GM12878 (cell line): ENCODE data around the gene TESK2. TPM values are rescaled to one million over a fixed set of nuclear protein-coding genes. Genes with fewer than 3 reads are reported as not detected.

Experiments
- ATAC-seq: fragments of 200-7000 bp; cut with Tn5 transposase; 3 replicates; pipeline ENCODE4 v1.9.1; 2020; ENCODE audit warnings: mild to moderate bottlenecking, moderate library complexity
- BruUV-seq: library from RNA; stranded (reverse); fragments of 400-500 nt; replicated peaks from 2 replicates; lab custom pipeline; 2021; lab: Mats Ljungman, UMichigan
- CTCF ChIA-PET: fragments of 300-600 bp; sonication (Branson Sonifier 250); formaldehyde crosslinking; extraction: SDS; loops from one replicate; lab custom pipeline; 2021; ENCODE audit warnings: inconsistent platforms; lab: Yijun Ruan, JAX
- POLR2A ChIA-PET: fragments of 350-600 bp; formaldehyde crosslinking; extraction: SDS; loops from one replicate; lab custom pipeline; 2021; ENCODE audit warnings: inconsistent platforms; lab: Charles Lee
- RAD21 ChIA-PET: fragments of 300-600 bp; sonication (Branson Sonifier 250); formaldehyde crosslinking; loops from one replicate; lab custom pipeline; 2023; ENCODE audit warnings: antibody characterized with exemption; ENCODE audit not compliant: unreplicated experiment; lab: Charles Lee
- SMC1A ChIA-PET: fragments of 300-600 bp; sonication (Branson Sonifier 250); formaldehyde crosslinking; loops from one replicate; lab custom pipeline; 2023; ENCODE audit not compliant: unreplicated experiment, uncharacterized antibody; lab: Charles Lee
- DNase-seq: peaks from one replicate; pipeline ENCODE4 v3.0.0-alpha.2; 2011; ENCODE audit warnings: low read depth, low spot score
- FAIRE-seq: peaks from 3 replicates; lab custom pipeline; 2011; peaks lifted over from hg19 to GRCh38; lab: Jason Lieb, UNC
- H2AFZ ChIP-seq: 2 replicates; pipeline ENCODE4 v1.6.0; 2011; ENCODE audit warnings: low read depth, low read length, control low read depth; ENCODE audit not compliant: control insufficient read depth
- H3K27ac ChIP-seq: 2 replicates; pipeline ENCODE4 v1.5.1; 2011; ENCODE audit warnings: control low read depth; ENCODE audit not compliant: control insufficient read depth, insufficient read depth
- H3K27me3 ChIP-seq, 2 experiments: replicated peaks in 1 of 2; 2 replicates each; pipeline versions ENCODE4 v1.6.0 to v1.6.1; 2011; ENCODE audit warnings: low read length in 1 of 2; ENCODE audit not compliant: control insufficient read depth in 2 of 2, insufficient read depth in 2 of 2
- H3K36me3 ChIP-seq, 2 experiments: 2 replicates each; pipeline ENCODE4 v1.5.1; 2011; ENCODE audit warnings: low read length in 1 of 2; ENCODE audit not compliant: control insufficient read depth in 2 of 2, insufficient read depth in 2 of 2
- H3K4me1 ChIP-seq: 2 replicates; pipeline ENCODE4 v1.6.1; 2011; ENCODE audit warnings: mild to moderate bottlenecking, low read length, moderate library complexity, mixed read lengths; ENCODE audit not compliant: control insufficient read depth, insufficient read depth
- H3K4me2 ChIP-seq: 2 replicates; pipeline ENCODE4 v1.6.0; 2011; ENCODE audit warnings: control low read depth; ENCODE audit not compliant: control insufficient read depth, insufficient read depth
- H3K4me3 ChIP-seq: fragments of 200-600 bp; sonication (generic); 2 replicates; pipeline ENCODE4 v1.5.1; 2016
- H3K79me2 ChIP-seq: 2 replicates; pipeline ENCODE4 v1.6.0; 2011; ENCODE audit warnings: low read length; ENCODE audit not compliant: control insufficient read depth, insufficient read depth
- H3K9ac ChIP-seq: 2 replicates; pipeline ENCODE4 v1.8.0; 2011; ENCODE audit warnings: low read length, control low read depth, mixed read lengths; ENCODE audit not compliant: control insufficient read depth, insufficient read depth
- H3K9me3 ChIP-seq: replicated peaks from 3 replicates; pipeline ENCODE4 v1.5.1; 2011; ENCODE audit warnings: mild to moderate bottlenecking, low read length; ENCODE audit not compliant: control insufficient read depth, insufficient read depth
- H4K20me1 ChIP-seq: 2 replicates; pipeline ENCODE4 v1.6.0; 2011; ENCODE audit not compliant: control insufficient read depth, insufficient read depth
- ASH2L ChIP-seq: fragments of 300-600, 200-600 bp; sonication (generic); IDR thresholded peaks from 2 replicates; pipeline ENCODE4 v1.6.1; 2017; ENCODE audit warnings: low read depth, mild to moderate bottlenecking, borderline replicate concordance
- BRCA1 ChIP-seq: IDR thresholded peaks from 2 replicates; pipeline ENCODE4 v1.6.1; 2011; ENCODE audit warnings: low read depth, low read length, improper control_type of control experiment
- EP300 ChIP-seq, 2 experiments: fragments of 150-350 bp in 1 of 2; IDR thresholded peaks; 2 replicates each; pipeline ENCODE4 v1.6.1; 2011 to 2012; ENCODE audit warnings: low read depth in 2 of 2, low read length in 2 of 2, borderline replicate concordance in 1 of 2, improper control_type of control experiment in 1 of 2, inconsistent platforms in 1 of 2; ENCODE audit not compliant: control insufficient read depth in 1 of 2
- HCFC1 ChIP-seq: fragments of 150-350 bp; IDR thresholded peaks from 2 replicates; pipeline ENCODE4 v1.6.1; 2014; ENCODE audit warnings: low read length
- KAT2A ChIP-seq: conservative IDR thresholded peaks from 2 replicates; pipeline ENCODE4 v1.6.1; 2011; ENCODE audit warnings: low read depth, low read length; ENCODE audit not compliant: control insufficient read depth
- PAX5 ChIP-seq: IDR thresholded peaks from 2 replicates; pipeline ENCODE4 v1.6.1; 2011; ENCODE audit warnings: low read depth, low read length, borderline replicate concordance
- SP1 ChIP-seq: IDR thresholded peaks from one replicate; pipeline ENCODE4 v1.6.1; 2011; ENCODE audit warnings: low read depth, low read length
- TAF1 ChIP-seq: IDR thresholded peaks from 2 replicates; pipeline ENCODE4 v1.6.1; 2011; ENCODE audit warnings: mild to moderate bottlenecking, low read depth, low read length, borderline replicate concordance
- YBX1 ChIP-seq: fragments of 450-650 bp; IDR thresholded peaks from 2 replicates; pipeline ENCODE4 v1.6.1; 2016; ENCODE audit warnings: antibody characterized with exemption
- ZNF384 ChIP-seq: IDR thresholded peaks from 2 replicates; pipeline ENCODE4 v1.6.1; 2012; ENCODE audit warnings: low read depth, mild to moderate bottlenecking, low read length, improper control_type of control experiment, borderline replicate concordance
- ZNF687 ChIP-seq: fragments of 450-650 bp; IDR thresholded peaks from 2 replicates; pipeline ENCODE4 v1.6.1; 2017; ENCODE audit warnings: mild to moderate bottlenecking, moderate library complexity
- WGBS: methylation state at CpG from one replicate; pipeline ENCODE4 v1.1.6; 2016; ENCODE audit warnings: low lambda C conversion rate; ENCODE audit not compliant: insufficient replicate concordance, insufficient coverage; ENCODE audit errors: missing lambda C conversion rate; 5-methylcytosine and 5-hydroxymethylcytosine counted together
- in situ Hi-C: fragments of 300-500 bp; cut with MboI; formaldehyde crosslinking; loops from 9 replicates; pipeline ENCODE4 v1.14.3; 2018; ENCODE audit warnings: mixed read lengths
- intact Hi-C: fragments of 100-400 bp; cut with micrococcal nuclease; formaldehyde crosslinking; loops from one replicate; pipeline ENCODE4 v1.14.2; 2022; ENCODE audit not compliant: unreplicated experiment
- polyA plus RNA-seq, 11 experiments: library from polyadenylated mRNA; depleted of rRNA in 4 of 11; unstranded in 6 of 11; stranded (reverse) in 5 of 11; fragments of >200 nt; fragmentation: Nextera tagmentation in 4 of 11; fragmentation: Illumina TruSeq in 1 of 11; extraction: Ambion mirVana in 4 of 11; extraction: Trizol in 1 of 11; gene quantifications; 1 replicate in 1 of 11; 2 replicates in 10 of 11; pipeline versions ENCODE4 v1.2.1 to v1.2.3, GENCODE V29; 2011 to 2016; ENCODE audit warnings: inconsistent platforms in 2 of 11, missing spikeins in 2 of 11, low read depth in 1 of 11
- total RNA-seq, 4 experiments: library from RNA; depleted of rRNA in 3 of 4; stranded (reverse); fragments of >200 nt in 3 of 4; fragmentation: Illumina TruSeq in 1 of 4; extraction: Trizol in 1 of 4; gene quantifications; 2 replicates each; pipeline versions ENCODE4 v1.2.1 to v1.2.3, GENCODE V29; 2013 to 2021

TESK2 gene
- total and polyA plus RNA-seq, 10 of the 15 experiments (the other 5 are each of a cell fraction or from before 2014, with no cell fraction given), result 2.2 to 10.0 (median 5.7) TPM

GRCh38 chr1:45507195-45507594 is 16.2 kb upstream of the TESK2 start:
- 82% methylated on average over 6 of the region's 6 CpGs for WGBS
- DNase-seq, result no peak
- RAD21 ChIA-PET, result no interaction called here

More at GRCh38 chr1:45507195-45507594, 16.2 kb upstream of the TESK2 start:
- ChIA-PET CTCF (interaction anchor here (0.5 to 3.5 kb wide), 2 partner anchors 62 to 227 kb away, joined by 5 to 16 read pairs; no protein-coding TSS in a partner anchor), POLR2A (interaction anchor here (0.9 to 1.3 kb wide), 2 partner anchors 14 to 68 kb away, joined by 3 read pairs; partner anchors contain the start of gene PRDX1), SMC1A (interaction anchor here (1.5 kb wide), 1 partner anchor 62 kb away, joined by 4 read pairs; no protein-coding TSS in a partner anchor)
- no peak overlapping the region for H3K27ac ChIP-seq
- H3K27me3 ChIP-seq, result no peaks in the 10 kb centered on the region
- peaks cover 10 to 21% of the 10 kb centered on the region in 2 experiments for H3K36me3 ChIP-seq
- no peaks in the 10 kb centered on the region; the same call in 1 of the 2 replicates for H3K79me2 ChIP-seq
- ATAC-seq, result no peak
- H3K4me2 ChIP-seq, result no peak overlapping the region
- H3K4me3 ChIP-seq, result no peak overlapping the region
- no peak for FAIRE-seq
- BruUV-seq, result no TSS peak
- H3K4me1 ChIP-seq, result peaks cover 10% of the 10 kb centered on the region
- TF ChIP-seq TAF1, result no peak
- no peak for TF ChIP-seq SP1
- TF ChIP-seq YBX1, result no peak
- no peak for TF ChIP-seq ZNF687
- TF ChIP-seq PAX5, result no peak
- TF ChIP-seq EP300 (IDR thresholded peaks at IDR 0.05; ENCODE audit: borderline replicate concordance in 1 of 2, control insufficient read depth in 1 of 2, low read depth in 2 of 2, low read length in 2 of 2), result no peak
- TF ChIP-seq ZNF384, result no peak
- no peak for TF ChIP-seq BRCA1
- no peak for TF ChIP-seq HCFC1
- no peak for TF ChIP-seq ASH2L
- TF ChIP-seq KAT2A, result no peak
- H4K20me1 ChIP-seq, result 0 out of 2 replicates have a peak, but pooled peaks cover 2% of the 10 kb centered on the region
- intact Hi-C loops (no loop called here), in situ Hi-C loops (loop anchor here (5.0 kb wide), 1 partner anchor 60 kb away; no protein-coding TSS in a partner anchor)
- no peak overlapping the region for H3K9ac ChIP-seq
- no peaks in the 10 kb centered on the region for H3K9me3 ChIP-seq
- H2AFZ ChIP-seq, result no peak overlapping the region
